HepG2 (cell line): ENCODE results near the gene TBC1D25. TPM values are rescaled to one million over a fixed set of nuclear protein-coding genes. Genes with fewer than 3 reads are reported as not detected.
A peak's percentile ranks its signal among the peaks of the same experiment; 100 is the strongest.

Source experiments
- PPARG ChIP-seq: conservative IDR thresholded peaks from 2 replicates; pipeline ENCODE4 v1.6.1; 2016; ENCODE audit warnings: missing biosample characterization, missing genetic modification reagents
- SRF ChIP-seq: IDR thresholded peaks from 2 replicates; pipeline ENCODE4 v1.6.1; 2011; ENCODE audit warnings: mild to moderate bottlenecking, low read depth, low read length, moderate library complexity
- ZBTB49 ChIP-seq: sonication (generic); formaldehyde crosslinking; IDR thresholded peaks from 2 replicates; pipeline ENCODE4 v1.4.0; 2020; ENCODE audit warnings: missing genetic modification reagents, borderline replicate concordance
- ZNF142 ChIP-seq: sonication (generic); formaldehyde crosslinking; IDR thresholded peaks from 2 replicates; pipeline ENCODE4 v1.4.0; 2020; ENCODE audit warnings: missing genetic modification reagents
- ZNF224 ChIP-seq: sonication (generic); formaldehyde crosslinking; IDR thresholded peaks from 2 replicates; pipeline ENCODE4 v1.5.0; 2020; ENCODE audit warnings: mild to moderate bottlenecking, missing genetic modification reagents
- ZNF713 ChIP-seq: sonication (generic); formaldehyde crosslinking; IDR thresholded peaks from 2 replicates; pipeline ENCODE4 v1.4.0; 2020; ENCODE audit warnings: mild to moderate bottlenecking, missing genetic modification reagents
- polyA plus RNA-seq, 8 experiments: library from polyadenylated mRNA; depleted of rRNA in 3 of 8; stranded (reverse) in 7 of 8; unstranded in 1 of 8; fragments of >200 nt; fragmentation: Illumina TruSeq in 4 of 8; extraction: Trizol in 4 of 8; gene quantifications; 2 replicates each; pipeline versions ENCODE4 v1.2.1 to v1.2.3, GENCODE V29; 2011 to 2016; ENCODE audit warnings: low read depth in 4 of 8, missing spikeins in 1 of 8, mixed read lengths in 1 of 8; ENCODE audit not compliant: insufficient read depth in 1 of 8
- total RNA-seq, 5 experiments: library from RNA; depleted of rRNA; stranded (reverse); fragments of >200 nt; fragmentation: Illumina TruSeq; extraction: Trizol; gene quantifications; 2 replicates each; pipeline ENCODE4 v1.2.3, GENCODE V29; 2016; ENCODE audit warnings: low read depth in 1 of 5
- TF ChIP-seq, protein P1 (sequence below): sonication (generic); formaldehyde crosslinking; IDR thresholded peaks from 2 replicates; pipeline ENCODE4 v1.4.0; 2020; ENCODE audit warnings: missing genetic modification reagents
- TF ChIP-seq, protein P2 (sequence below): sonication (generic); formaldehyde crosslinking; IDR thresholded peaks from 2 replicates; pipeline ENCODE4 v1.5.0; 2020; ENCODE audit warnings: mild to moderate bottlenecking, missing genetic modification reagents, borderline replicate concordance

Gene TBC1D25
- total and polyA plus RNA-seq, 2 of the 13 experiments (the other 11 are each of a cell fraction or from before 2014, with no cell fraction given), result 3.5 to 4.7 TPM

GRCh38 chrX:48574270-48575266 is 35.1 kb downstream of the TBC1D25 start, which contains the start of gene RBM3 (continued):
- TF ChIP-seq ZBTB49, result no peak
- TF ChIP-seq ZNF713 (CRISPR knock-in tag), result no peak
- 0 out of 2 replicates have a peak, but pooled peaks have one; percentile 13 for TF ChIP-seq PPARG
- TF ChIP-seq, protein P1, sequence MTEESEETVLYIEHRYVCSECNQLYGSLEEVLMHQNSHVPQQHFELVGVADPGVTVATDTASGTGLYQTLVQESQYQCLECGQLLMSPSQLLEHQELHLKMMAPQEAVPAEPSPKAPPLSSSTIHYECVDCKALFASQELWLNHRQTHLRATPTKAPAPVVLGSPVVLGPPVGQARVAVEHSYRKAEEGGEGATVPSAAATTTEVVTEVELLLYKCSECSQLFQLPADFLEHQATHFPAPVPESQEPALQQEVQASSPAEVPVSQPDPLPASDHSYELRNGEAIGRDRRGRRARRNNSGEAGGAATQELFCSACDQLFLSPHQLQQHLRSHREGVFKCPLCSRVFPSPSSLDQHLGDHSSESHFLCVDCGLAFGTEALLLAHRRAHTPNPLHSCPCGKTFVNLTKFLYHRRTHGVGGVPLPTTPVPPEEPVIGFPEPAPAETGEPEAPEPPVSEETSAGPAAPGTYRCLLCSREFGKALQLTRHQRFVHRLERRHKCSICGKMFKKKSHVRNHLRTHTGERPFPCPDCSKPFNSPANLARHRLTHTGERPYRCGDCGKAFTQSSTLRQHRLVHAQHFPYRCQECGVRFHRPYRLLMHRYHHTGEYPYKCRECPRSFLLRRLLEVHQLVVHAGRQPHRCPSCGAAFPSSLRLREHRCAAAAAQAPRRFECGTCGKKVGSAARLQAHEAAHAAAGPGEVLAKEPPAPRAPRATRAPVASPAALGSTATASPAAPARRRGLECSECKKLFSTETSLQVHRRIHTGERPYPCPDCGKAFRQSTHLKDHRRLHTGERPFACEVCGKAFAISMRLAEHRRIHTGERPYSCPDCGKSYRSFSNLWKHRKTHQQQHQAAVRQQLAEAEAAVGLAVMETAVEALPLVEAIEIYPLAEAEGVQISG, result peak; percentile 50
- no peak for TF ChIP-seq ZNF224 (CRISPR knock-in tag)
- no peak for TF ChIP-seq ZNF142
- no peak for TF ChIP-seq SRF
- TF ChIP-seq, protein P2, sequence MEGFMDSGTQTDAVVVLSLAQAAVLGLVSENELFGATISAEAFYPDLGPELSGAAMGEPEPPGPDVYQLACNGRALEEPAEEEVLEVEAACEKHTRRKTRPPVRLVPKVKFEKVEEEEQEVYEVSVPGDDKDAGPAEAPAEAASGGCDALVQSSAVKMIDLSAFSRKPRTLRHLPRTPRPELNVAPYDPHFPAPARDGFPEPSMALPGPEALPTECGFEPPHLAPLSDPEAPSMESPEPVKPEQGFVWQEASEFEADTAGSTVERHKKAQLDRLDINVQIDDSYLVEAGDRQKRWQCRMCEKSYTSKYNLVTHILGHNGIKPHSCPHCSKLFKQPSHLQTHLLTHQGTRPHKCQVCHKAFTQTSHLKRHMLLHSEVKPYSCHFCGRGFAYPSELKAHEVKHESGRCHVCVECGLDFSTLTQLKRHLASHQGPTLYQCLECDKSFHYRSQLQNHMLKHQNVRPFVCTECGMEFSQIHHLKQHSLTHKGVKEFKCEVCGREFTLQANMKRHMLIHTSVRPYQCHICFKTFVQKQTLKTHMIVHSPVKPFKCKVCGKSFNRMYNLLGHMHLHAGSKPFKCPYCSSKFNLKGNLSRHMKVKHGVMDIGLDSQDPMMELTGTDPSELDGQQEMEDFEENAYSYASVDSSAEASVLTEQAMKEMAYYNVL (CRISPR knock-in tag), result no peak
